Measurements from ENCODE around the gene SNAP25. TPM values are rescaled to one million over a fixed set of nuclear protein-coding genes. Genes with fewer than 3 reads are reported as not detected.

Gene SNAP25
- polyA plus RNA-seq, 1 donor, result 1.1 TPM

DNA sequence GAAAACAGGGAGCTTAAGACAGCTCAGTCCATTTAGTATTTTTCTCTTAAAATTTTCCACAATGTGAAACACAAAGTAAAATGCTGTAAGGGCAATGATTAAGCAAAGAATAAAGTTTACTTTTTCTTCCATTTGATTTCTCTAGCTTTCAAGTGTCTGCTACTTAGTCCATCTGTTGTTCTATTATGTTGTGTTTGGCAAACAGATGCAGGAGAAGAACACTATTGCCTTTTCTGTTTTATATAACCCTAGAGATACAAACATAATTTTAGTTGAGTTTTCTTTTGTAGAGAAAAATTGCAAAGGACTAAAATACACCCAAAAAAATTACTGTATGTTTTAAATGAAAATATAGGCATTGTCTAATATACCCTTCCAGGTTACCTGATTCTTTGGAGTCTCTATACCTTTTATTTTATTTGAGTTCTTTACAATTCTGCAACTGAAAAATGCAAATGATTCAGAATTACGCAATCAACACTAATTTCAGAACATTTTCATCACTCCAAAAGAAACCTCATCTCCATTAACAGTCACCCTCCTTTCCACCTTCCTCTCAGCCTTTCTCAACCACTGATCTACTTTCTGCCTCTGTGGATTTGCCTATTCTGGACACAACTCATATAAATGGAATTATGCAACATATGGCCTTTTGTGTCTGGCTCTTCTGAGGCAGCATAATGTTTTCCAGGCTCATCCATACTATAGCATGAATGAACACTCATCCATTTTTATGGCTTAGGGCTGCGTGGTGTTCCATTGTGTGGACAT lies 118.5 kb downstream of the SNAP25 start:
- DNase-seq, result no peak

DNA sequence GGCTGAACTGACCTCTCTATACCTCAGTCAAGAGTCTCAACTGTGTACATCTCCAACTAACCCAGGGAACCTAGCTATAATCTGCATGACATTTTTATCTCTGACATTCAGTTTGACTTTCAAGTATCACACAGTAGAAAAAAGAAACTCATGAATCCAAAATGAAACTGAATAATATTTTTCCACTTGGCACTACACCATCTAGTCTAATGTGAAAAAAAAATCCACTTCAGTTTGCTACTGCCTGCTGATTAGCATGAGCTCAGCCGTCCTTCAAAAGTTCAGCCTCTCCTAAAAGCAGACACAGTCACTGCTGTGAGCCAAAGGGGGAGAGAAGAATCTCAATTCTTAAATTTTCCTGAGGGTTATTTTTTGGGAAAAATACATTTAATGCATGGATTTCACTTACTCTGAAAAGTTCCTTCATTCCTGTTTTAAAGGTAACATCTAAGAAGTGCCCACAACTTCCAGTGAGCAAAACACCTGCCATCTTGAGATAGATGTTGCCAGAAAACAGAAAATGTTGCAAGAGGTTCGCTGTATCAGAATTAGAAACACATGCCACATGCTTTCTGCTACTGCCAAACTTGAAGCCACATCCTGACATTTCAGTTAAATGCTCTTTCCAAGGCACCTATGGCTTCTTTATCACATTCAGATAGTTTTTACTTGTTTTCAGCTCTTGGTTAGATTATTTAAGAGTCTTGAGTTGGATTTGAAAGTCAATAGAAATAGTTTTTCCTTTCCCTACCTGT lies 120.0 kb downstream of the SNAP25 start:
- no peak for DNase-seq

DNA sequence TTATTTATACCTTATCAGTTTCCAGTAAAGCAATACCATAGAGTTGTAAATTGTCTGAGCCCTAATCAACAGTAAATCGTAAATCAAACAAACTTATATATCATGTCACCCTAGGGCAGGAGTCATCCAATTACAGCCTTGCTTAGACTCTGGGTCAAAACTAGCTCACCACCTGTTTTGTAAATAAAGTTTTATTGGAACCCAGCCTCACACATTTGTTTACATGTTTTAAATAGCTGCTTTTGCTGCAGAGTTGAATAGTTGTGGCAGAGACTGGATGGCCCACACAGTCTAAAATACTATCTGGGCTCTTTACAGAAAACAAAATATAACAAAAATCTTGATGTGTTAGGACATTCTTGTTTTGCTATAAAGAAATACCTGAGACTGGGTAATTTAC lies 121.0 kb downstream of the SNAP25 start:
- no peak for DNase-seq

DNA sequence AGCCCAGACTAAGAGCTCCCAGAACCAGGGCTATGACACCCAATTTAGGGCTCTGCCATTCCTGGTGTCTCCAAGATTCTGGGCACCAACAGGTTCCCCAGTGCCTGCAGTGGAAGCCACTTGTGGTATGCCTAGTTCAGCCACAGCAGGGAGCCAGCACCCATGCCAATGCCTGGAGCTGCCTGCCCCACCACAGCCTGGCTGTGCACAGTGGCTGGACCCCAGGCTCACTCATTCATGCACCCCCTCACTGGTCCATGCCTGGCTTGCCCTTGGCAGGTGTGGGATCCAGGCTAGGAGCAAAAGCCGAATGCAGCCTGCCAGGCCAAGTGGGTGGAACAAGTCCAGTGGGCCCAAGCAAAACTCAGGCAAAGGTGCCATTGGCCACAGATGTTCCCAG lies 123.5 kb downstream of the SNAP25 start:
- DNase-seq, result no peak

DNA sequence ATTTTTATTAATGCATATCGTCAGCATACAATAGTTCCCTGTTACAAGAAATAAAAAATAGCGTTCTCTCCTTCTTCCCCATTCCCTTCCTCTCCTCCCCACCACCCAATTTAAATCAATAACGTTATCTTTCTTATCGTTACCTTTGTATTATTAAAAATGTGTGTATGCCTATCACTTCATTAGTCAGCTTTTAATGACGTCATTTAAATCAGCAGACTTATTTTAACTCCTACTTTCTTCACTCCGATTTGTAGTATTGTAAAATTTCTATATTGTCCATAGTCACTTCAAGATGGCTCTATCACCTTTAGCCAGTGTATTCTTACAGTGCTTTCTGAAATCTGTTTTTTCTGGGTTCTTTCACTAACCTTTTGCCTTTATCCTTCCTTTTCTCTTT lies 126.3 kb downstream of the SNAP25 start:
- no peak for DNase-seq

DNA sequence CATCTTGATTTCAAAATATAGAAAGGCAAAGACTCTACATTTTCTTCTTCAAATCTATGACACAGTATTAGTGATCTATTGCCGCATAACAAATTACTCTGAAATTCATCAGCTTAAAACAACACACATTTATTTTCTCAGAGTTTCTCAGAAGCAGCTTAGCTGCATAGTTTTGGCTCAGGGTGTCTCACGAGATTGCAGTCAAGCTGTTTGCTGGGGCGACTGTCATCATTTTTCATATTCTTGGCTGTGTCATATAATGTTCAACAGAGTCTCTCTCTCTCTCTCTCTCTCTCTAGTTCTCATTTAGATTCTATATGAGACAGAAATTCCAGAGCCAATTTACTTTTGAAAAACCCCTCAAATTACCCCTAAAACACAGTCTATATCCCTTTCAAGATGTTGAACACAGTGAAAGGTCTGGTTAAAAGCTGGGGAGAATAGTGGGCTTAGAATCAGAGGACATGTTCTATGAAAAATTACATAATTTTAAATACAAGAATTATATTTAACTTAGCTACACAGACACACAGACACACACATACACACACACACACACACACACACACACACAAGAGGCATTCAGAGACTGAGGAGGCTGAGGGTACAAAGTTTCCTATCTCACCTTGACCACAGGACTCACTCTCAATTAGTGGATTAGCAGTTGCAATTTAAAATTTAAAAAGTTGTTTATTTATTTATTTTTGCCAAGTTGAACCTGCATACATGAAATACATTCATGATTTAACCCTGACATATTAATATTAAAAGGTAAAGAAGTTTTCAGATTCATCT lies 128.7 kb downstream of the SNAP25 start:
- DNase-seq, result no peak

DNA sequence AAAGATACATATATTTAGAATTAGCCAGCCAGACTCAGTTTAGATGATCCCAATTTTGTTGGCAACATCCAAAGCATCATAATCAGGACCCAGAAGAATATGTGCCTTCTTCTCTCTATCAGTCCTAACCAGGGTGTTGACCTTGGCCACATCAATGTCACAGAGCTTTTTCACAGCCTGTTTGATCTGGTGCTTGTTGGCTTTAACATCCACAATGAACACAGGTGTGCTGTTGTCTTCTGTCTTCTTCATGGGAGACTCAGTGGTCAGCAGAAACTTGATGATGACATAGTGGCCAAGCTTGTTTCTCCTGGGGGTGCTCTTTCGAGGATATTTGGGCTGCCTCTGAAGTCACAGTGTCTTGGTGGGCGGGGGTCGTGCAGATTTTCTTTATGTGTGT lies 130.5 kb downstream of the SNAP25 start:
- DNase-seq, result no peak

DNA sequence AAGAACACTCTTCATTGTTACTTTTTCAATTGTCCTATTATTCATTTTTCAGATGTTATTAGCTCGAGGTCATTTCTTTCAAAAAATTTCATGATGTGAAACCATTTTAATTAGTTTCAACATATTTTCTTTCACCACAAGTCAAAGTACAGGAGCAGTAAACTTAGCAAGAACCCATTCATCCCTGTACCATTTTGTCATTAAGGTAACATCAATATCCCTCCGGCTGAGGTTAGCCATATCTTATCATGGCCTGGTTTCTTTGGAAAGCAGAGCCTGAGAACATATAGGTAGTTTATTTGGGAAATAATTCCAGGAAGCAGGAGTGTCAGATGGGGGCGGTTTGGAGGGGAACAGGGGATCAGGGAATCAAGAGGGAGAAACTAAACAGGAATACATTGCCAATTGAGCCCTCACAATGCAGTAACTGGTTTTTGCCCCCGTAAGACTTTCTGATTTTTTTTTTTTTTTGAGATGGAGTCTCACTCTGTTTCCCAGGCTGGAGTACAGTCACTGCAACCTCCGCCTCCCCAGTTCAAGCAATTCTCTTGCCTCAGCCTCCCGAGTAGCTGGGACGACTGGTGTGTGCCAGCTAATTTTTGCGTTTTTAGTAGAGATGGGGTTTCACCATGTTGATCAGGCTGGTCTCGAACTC lies 131.7 kb downstream of the SNAP25 start:
- no peak for DNase-seq

DNA sequence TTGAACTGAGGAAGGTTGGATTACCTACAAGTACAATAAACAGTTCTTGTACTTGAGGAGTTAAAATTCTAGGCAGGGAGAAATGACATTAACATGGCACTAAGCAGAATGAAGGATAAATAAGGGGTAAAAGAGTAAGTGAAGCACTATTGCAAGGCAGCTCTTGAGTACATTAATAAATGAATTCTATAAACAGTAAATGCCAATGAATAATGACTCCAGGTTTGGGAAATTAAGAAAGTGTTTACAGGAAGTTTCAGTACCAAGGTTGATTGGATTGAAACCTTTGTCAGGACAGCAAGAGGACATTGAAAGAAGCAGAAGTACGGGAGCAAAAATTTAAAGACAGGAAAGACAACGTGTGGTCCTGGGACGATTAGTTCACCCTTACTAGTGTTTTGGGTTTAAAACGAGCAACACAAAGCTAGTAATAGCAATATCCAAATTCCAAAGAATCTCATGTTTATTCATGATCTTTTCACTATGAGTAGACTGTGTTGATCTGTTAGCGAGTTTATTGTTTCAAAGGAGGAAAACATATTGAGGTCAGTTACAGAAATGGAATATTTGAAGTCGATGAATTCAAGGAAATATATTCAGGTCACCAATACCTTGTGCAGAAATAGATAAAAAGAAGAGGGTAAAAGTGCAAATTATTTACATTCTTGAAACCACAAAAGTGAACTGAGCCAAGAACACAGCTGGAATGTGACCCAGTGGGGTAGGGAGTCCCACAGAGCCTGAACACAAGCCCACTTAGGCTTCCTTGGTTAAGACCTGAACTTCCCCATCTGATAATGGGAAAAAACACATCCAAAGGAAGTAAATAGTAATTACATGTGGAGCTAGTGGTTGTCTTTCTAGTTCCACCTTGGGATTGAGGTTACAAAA lies 134.5 kb downstream of the SNAP25 start:
- no peak for DNase-seq

DNA sequence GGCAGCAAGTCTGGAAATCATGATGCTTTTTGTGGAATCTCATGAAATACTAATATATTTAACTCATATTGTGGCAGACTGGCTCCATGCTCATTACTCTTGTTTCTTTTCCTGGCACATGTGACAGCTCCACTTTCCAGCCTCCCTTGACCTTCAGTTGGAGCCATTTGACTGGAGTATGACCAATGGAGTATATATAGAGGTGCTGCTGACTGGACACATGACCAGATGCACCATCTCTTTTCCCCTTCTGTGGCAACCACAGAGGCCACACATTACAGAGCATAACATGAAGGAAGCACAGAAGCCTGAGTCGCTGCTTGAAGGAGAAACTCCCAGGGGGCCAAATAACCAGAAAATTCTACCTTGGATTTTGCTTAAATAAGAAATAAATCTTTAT lies 138.0 kb downstream of the SNAP25 start:
- DNase-seq, result no peak

Other genes starting within 250 kb of the SNAP25 start
- gene ANKEF1, start 183.8 kb upstream of the SNAP25 start, polyA plus RNA-seq (ENCODE audit: insufficient read length), result 1.6 TPM
- gene MKKS, start 215.4 kb downstream of the SNAP25 start, polyA plus RNA-seq (ENCODE audit: insufficient read length), result 17.2 TPM
- gene SLX4IP, start 216.5 kb downstream of the SNAP25 start, polyA plus RNA-seq (ENCODE audit: insufficient read length), result 4.9 TPM

Data from hindlimb muscle (tissue), 1 donor.